HG03457 (cell line): ENCODE data around the gene PPEF2.
"Not testable (repeated sequence)": the region's sequence is repeated elsewhere in the genome, so short reads cannot be mapped to it uniquely, and the experiment has no call there.

ENCODE experiments used
- ATAC-seq: cut with Tn5 transposase; IDR thresholded peaks from one replicate; pipeline ENCODE4 v1.9.1; 2021; ENCODE audit warnings: moderate number of reproducible peaks; ENCODE audit not compliant: unreplicated experiment

Gene PPEF2, protein sequence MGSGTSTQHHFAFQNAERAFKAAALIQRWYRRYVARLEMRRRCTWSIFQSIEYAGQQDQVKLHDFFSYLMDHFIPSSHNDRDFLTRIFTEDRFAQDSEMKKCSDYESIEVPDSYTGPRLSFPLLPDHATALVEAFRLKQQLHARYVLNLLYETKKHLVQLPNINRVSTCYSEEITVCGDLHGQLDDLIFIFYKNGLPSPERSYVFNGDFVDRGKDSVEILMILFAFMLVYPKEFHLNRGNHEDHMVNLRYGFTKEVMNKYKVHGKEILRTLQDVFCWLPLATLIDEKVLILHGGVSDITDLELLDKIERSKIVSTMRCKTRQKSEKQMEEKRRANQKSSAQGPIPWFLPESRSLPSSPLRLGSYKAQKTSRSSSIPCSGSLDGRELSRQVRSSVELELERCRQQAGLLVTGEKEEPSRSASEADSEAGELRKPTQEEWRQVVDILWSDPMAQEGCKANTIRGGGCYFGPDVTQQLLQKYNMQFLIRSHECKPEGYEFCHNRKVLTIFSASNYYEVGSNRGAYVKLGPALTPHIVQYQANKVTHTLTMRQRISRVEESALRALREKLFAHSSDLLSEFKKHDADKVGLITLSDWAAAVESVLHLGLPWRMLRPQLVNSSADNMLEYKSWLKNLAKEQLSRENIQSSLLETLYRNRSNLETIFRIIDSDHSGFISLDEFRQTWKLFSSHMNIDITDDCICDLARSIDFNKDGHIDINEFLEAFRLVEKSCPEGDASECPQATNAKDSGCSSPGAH

DNA sequence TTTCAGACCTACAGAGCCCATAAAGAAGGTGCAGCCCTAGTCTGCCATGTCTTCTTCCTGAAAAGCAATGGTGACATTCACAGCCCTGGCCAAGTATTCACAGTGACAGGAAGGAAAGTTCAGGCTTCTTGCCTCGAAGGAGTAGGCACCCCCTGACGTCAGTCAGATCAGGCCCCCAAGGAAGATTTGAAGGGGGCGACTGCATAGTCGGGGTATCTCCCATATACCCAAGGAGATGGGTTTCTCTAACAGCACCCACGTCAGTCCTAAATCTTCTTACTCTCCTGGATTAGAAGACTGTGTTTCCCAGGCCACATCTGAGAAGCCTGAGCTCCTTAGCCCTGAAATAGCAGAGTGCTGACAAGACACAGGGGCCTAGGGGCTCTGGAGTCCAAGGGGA lies at the start of gene PPEF2:
TSS of gene PPEF2 (minus strand) at position 101 of the 400 bp plus-strand sequence. CDS start 6,127 bp downstream, outside the sequence.
- no peak for ATAC-seq

DNA sequence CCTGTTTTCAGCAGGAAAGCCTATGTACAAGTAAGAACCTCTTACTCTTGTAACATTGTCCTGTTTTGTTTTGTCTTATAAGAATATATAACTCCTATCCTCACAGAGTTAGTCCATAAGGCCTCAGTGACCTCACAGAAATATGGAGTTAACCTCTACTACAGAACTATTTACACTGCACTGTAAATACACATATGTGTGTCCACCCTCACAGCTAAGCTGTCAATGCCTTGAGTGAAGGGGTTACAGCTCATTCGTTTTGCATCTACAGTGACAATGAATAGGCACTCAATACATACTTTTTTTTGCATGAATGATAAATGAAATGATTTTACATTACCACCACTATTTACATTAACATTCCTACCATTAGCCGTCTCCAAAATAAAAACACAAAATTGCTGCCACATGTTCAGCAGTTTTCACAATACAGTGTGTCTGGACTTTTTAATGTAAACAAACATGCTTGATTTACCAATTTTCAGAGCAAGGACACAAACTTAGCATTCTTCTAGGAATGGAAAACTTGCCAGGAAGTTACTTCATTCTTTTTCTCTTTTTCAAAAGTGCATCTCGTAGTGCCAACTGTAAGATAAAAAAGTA lies 48.1 kb upstream of the PPEF2 start:
- no peak for ATAC-seq

DNA sequence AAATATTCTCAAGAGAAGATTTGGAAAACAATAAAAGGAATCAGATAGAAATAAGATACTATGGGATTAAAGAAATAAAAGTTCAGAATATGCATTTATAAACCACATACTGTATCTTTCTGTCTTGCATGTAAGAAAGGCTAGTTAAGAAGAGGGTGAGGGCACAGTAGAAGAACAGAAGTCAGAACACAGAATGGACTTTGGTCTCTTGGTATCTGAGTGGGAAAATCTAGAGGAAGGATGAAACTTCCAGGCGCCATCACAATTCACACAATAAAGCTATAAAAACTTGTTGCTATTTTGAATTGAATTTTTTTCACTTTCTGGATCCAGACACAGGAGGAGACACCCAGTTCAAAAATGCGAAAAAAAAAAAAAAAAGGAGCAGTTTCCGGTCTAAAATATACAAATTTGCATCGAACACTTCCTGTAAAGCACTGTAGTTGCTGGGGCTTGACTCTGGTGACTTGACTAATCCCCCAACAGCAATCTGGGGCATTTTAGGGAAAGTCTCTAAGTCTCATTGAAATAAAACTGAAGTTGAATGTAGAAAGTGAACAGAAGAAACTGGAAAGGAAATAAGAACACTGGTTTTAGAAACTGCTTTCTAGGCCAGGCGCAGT lies 46.7 kb upstream of the PPEF2 start:
- peak; percentile 53 for ATAC-seq

DNA sequence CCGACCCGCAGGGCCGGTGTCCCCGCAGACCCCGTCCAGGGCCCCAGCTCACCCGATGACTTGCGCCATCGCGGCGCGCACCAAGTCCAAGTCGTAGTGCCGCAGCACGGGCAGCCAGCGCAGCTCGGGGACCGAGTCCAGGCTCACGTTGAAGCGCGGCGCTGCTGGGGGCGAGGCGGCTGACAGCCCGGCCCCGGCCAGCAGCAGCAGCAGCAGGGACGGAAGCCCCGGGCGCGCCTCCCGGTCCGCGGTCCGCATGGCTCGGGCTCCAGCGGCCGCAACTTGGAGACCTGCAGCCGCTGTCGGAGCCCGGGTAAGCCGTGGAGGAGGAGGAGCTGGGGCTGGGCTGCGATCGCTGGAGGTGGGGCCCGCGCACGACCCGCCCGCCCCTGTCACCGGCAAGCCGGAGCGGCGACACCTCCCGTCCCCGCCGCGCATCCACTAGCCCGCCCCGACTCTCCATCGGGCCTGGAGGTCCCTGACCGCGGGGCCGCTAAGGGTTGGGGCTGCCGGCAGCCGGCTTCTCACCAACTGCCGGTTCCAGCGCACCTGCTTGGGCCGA lies 38.5 kb upstream of the PPEF2 start, which contains the start of gene NAAA:
TSS of gene NAAA (minus strand) at position 322 of the 562 bp plus-strand sequence. CDS start at position 258, 64 bp downstream.
- ATAC-seq: peak; percentile 87

DNA sequence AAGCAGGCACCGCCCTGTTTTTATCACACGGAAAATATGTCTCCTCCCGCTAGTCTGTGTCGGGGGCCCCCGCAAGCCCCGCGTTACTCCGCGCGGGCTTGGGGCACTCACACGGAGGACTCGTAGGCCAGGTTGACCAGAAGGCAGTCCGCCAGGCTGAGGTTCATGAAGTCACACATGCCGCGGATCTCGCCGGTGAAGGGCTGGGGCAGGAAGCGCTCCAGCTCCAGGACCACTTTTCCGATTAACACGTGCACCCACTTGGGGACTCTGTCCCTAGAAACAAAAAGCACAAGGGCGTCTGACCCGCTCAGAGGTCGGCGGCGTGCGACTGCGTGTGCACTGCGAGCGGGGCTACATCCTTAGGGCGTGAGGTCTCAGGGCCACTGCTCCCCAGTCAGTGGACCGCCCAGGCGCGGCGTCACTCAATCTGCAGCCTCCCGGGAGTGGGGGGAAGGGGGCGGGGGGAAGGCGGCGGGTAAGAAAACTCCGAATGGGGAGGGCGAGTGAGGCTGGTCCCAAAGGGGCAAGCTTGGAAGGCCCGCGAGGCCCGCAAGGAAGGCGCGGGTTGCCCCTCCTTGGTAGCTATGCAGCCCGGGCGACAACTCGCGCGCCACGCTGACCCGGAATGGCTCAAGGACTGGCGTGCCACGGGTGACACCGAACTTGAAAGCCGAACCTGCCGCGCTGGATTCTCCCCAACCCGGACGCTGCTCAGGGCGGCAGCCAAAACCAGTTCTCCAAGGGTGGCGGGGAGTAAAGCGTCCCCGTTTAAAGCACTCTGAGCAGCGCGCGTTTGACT lies 37.8 kb upstream of the PPEF2 start:
- ATAC-seq: peak; percentile 31

DNA sequence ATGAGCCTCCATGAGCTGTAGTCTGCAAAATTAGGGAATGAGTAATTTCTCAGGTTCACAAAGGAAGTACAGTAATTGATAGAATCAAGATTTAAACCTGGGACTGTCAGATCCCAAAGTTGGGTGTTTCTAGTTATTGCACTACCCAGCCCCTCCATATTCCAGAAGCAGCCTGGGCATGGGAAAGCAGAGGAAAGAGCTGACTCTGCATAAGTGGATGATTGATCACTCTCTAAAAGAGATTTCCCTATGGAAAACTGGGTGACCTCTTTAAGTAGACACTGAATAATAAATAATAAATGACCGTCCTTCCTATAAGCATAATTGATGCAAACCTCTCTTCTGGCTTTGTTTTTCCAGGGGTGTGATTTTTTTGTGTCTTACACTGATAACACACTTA lies 33.4 kb upstream of the PPEF2 start:
- no peak for ATAC-seq

DNA sequence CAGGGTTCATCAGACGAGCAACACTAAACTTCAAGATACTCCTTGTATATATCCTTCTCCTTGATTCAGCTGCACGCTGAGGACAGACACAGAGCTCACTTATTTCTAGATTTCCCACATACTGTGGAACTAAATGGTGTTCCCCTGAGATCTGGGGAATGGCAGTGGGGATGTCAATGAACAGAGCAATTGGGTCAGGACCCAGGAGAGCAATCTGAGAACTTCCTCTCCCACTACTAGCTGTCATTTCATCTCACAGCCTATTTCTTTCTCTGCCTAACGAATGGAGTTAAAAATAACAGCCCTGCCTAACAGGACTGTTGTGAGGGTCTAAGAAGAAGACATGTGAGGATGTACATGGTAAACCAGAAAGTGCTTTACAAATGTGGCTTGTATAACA lies 27.9 kb upstream of the PPEF2 start:
- ATAC-seq: no peak

DNA sequence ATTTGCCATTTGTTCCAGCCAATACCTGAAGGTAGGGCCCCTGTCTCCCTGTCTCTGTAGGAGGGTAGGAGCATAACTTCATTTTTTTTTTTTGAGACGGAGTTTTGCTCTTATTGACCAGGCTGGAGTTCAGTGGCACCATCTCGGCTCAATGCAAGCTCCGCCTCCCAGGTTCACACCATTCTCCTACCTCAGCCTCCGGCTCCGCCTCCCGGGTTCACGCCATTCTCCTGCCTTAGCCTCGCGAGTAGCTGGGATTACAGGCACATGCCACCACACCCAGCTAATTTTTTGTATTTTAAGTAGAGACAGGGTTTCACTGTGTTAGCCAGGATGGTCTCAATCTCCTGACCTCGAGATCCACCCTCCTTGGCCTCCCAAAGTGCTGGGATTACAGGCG lies 22.7 kb upstream of the PPEF2 start:
- not testable (repeated sequence) for ATAC-seq

DNA sequence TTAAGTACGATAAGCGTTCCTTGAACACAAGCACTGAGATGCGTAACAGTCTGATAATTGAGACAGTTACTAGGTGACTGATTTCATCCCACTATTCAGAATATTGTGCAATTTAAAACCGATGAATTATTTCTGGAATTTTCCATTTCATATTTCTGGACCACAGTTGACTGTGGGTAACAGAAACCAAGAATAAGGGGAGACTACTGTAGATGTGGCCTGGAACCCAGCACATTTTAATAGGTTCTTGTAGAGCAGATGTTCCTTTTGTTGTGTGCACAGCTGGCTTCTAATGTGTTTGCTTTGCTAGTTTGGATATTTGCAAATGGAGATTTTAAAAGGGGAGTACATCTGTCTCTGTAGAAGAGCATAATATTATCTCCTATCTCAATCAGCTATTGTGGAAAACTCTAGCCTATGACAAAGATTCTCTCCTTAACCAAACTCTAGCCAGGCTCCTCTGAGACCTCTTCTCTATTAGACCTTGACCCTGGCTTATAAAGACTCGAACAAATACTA lies 22.1 kb upstream of the PPEF2 start:
- no peak for ATAC-seq

DNA sequence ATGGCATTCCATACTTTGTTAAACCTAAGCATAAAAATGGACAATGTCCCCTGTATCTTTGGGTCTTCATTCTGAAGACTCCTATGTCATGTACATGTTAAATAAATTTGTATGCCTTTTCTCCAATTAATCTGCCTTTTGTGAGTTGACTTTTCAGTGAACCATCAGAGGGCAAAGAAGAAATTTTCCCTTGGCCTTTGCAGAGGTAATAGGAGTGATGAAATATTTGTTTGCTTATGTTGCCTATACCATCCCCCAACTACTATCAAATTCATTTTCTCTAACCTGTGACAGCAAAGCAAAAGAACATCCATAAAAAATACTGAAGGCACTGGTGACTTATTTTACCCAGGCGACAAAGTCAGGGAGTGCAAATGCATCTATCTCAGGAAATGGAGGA lies 20.3 kb upstream of the PPEF2 start:
- no peak for ATAC-seq

DNA sequence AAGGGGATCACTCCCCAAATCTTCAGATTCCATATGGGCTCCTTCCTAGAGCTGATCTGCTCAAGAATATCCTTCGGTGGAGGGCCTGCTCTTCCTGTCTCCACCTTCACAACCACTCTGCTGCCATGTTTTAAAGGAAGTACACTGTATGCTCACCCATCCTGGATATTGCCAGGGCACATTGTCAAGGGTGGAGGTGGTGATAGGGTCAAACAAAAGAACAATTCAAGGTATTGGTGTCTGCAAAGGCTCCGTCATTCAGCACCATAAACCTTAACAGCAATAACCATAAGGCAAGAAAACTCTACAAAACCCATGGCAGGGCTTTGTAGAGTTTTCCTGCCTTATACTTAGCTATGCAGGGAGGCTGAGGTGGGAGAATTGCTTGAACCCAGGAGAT lies 19.7 kb upstream of the PPEF2 start:
- ATAC-seq: no peak

DNA sequence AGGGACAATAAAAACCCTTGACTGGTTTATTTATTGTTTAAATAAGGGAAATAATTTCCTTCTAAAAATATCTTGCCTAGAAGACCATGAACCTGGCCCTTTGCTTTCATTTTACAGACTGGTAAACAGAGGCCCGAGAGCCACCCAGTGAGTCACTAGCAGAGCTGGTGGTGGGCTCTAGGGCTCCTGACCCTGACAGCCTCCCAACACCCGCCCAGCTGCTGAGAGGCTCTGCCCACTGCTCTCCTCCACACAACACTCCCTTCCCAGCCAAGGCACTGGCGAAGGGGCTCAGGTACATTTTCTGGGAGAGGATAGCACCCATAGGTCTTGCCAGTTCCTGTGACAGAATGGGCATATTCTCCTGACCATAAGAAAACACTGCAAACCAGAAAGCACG lies 18.1 kb upstream of the PPEF2 start:
- no peak for ATAC-seq

DNA sequence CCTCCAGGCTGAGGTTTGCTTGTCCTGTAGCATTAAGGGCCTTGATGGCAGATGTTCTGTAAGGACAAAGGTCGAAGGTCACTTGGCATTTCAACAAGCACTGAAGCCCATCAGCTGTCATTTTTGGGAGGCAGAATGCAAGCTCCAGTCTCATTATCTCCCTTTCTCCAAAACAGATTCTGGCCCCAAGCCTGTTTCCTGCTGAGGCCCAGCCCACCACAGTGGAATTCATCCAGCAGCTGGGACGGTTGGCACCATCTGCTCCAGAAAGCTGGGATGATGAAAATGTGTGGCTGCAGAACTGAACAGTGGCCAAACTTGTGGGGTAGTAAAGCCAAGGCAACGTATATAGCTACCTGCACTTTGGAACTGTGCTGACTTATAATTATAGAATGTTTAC lies 17.7 kb upstream of the PPEF2 start:
- ATAC-seq: no peak

DNA sequence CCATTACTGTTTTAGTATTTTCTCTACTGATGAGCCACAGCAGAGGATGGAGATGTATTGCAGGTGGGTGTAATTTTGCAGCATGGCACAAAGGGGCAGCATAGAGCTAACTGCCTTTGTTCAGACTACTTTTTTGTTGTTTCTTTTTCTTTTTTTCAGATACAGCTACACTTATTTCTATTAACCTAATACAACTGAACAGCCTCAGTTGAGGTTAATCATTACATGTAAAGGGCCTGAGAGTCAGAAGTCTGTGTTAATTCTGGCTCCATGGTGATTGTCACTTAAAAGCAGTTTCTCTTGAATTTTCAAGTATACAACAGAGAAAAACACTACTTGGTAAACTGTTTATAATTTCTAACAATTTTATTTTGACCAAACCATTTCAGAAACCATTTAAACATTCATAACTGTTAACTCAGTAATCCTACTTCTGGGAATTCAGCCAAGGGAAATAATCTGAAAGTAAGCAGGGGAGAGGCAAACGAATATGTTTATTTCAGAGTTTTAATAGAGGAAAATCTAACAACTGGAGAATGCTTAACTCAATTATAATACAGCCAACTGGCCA lies 13.9 kb upstream of the PPEF2 start:
- no peak for ATAC-seq

DNA sequence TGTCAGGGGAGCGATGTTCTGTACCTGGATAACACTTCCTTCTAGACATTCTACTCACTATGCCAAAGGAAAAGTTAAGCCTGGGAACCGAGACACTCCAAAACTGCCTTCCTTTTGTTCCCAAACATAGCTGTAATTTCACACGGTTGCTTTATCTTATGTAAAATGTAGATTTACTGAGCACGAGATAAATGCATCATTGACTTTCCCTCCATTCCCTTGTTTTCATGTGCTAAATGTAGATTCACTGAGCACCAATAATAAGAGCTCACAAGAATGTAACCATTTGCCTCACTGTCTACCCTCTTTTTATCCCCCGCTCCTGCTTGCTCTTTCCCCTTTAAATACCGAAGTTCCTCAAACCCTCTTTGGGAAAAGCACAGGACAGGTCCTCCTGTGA lies 10.7 kb upstream of the PPEF2 start:
- ATAC-seq: no peak

DNA sequence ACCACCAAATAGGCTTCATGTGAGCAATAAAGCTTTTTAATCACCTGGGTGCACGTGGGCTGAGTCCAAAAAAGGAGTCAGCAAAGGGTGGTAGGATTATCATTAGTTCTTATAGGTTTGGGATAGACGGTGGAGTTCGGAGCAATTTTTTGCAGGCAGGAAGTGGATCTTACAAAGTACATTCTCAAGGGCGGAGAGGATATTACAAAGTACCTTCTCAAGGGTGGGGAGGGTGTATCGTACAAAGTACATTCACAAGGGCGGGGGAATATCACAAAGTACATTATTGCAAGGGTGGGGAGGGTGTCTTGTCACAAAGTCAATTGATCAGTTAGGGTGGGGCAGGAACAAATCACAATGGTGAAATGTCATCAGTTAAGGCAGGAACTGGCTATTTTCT lies 8.6 kb upstream of the PPEF2 start:
- not testable (repeated sequence) for ATAC-seq

DNA sequence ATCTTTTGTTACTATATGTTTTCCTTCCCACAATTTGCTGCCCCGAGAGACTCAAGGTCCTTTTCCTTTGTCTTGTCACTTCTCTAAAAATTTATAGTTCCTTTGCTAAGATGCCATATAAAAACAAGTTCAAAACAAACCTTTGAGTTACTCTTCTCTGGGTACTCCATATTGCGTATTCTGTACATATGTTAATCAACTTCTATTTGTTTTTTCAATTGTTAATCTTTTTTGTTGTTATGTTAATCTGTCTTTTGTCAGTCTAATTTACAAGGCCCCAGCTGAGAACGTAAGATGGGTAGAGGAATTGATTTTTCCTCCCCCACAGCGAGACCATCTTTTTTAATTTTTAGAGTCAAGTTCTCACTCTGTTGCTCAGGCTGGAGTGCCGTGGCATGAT lies 7.2 kb upstream of the PPEF2 start:
- no peak for ATAC-seq

DNA sequence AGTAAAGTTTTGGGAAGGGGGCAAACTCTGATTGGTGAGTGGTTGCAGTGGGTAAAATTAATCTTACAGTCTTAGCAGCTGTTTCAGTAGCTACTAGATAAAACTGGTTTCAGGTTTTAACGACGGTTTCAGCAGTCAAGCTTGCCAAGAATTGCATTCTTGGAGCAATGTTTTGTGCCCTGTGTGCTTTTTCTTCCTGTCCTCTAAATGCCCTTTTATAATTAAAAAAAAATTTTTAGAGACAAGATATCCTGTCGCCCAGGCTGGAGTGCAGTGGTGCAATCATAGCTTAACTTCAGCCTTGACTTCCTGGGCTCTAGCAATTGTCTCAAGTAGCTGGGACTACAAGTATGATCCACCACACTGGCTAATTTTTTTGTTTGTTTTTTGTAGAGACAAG lies 6.3 kb upstream of the PPEF2 start:
- ATAC-seq: no peak

DNA sequence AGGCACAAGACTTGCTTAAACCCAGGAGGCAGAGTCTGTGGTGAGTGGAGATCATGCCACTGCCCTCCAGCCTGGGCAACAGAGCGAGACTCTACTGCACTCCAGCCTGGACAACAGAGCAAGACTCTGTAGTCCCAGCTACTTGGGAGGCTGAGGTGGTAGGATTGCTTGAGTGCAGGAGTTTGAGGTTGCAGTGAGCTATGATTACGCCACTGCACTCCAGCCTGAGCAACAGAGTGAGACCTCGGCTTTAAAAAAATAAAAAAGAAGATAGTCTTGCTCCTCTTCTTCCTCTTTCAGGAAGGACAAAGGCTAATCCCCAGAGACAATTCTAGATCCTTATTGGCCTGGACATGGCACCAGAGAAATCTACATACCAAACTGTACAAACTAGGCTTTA lies 5.7 kb upstream of the PPEF2 start:
- ATAC-seq: no peak

DNA sequence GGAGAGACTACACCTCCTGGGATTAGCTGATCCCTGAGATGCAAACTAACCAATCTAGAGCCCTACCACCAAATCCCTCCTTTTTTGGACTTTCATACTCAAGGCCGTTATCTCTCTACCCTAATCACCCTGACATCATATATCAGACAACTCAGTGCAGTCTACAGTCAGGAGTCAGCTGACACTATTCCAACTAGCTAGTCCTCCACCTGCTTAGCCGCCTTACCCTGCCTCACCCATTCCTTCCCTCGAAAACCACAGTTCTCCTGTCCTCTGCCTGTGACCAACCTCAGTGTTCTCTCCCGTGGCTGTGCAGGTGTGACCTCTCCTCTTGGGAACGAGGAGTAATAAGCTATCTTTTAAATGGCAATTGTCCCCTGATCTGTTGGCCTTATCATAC lies 1.8 kb upstream of the PPEF2 start:
- no peak for ATAC-seq
